Endothelial cell of umbilical vein (primary cell): ENCODE data around the gene ASS1. TPM values are rescaled to one million over a fixed set of nuclear protein-coding genes. Genes with fewer than 3 reads are reported as not detected.

Experiments
- BruUV-seq: library from RNA; stranded (reverse); fragments of 400-500 nt; replicated peaks from 2 replicates; lab custom pipeline; 2021; lab: Mats Ljungman, UMichigan
- CTCF ChIA-PET: fragments of 300-600, 350-600 bp; sonication (Branson Sonifier 250); formaldehyde crosslinking; loops from one replicate; lab custom pipeline; 2021; ENCODE audit warnings: antibody characterized with exemption, inconsistent platforms; lab: Charles Lee
- POLR2A ChIA-PET: fragments of 300-600, 350-600 bp; sonication (Branson Sonifier 250); formaldehyde crosslinking; loops from one replicate; lab custom pipeline; 2021; ENCODE audit warnings: antibody characterized with exemption, inconsistent platforms; lab: Charles Lee
- DNase-seq: peaks from one replicate; pipeline ENCODE4 v3.0.0-alpha.2; 2011; ENCODE audit warnings: low read depth, low spot score
- FAIRE-seq: peaks from 2 replicates; lab custom pipeline; 2011; peaks lifted over from hg19 to GRCh38; lab: Jason Lieb, UNC
- H2AFZ ChIP-seq: 2 replicates; pipeline ENCODE4 v1.6.0; 2012; ENCODE audit warnings: low read depth, low read length, control low read depth, inconsistent platforms
- H3K27ac ChIP-seq: 2 replicates; pipeline ENCODE4 v1.5.1; 2011; ENCODE audit warnings: low read depth, mild to moderate bottlenecking, control low read depth, low read length, moderate library complexity; ENCODE audit not compliant: insufficient read depth
- H3K27me3 ChIP-seq, 2 experiments: 2 replicates each; pipeline versions ENCODE4 v1.6.0 to v1.6.1; 2011; ENCODE audit warnings: low read length in 2 of 2, mixed read lengths in 1 of 2; ENCODE audit not compliant: control insufficient read depth in 2 of 2, insufficient read depth in 2 of 2
- H3K36me3 ChIP-seq, 2 experiments: 2 replicates in 1 of 2; 3 replicates in 1 of 2; pipeline ENCODE4 v1.5.1; 2011; ENCODE audit warnings: low read length in 2 of 2, mild to moderate bottlenecking in 1 of 2, moderate library complexity in 1 of 2; ENCODE audit not compliant: control insufficient read depth in 2 of 2, insufficient read depth in 2 of 2; ENCODE audit errors: extremely low read depth in 1 of 2
- H3K4me1 ChIP-seq: 3 replicates; pipeline ENCODE4 v1.5.1; 2011; ENCODE audit warnings: mild to moderate bottlenecking, low read length; ENCODE audit not compliant: control insufficient read depth, insufficient read depth; ENCODE audit errors: extremely low read depth
- H3K4me2 ChIP-seq: 2 replicates; pipeline ENCODE4 v1.6.1; 2011; ENCODE audit warnings: low read length, control low read depth, mixed read lengths; ENCODE audit not compliant: insufficient read depth
- H3K4me3 ChIP-seq, 3 experiments: fragments of 200-600 bp in 1 of 3; sonication (generic), shearing (Covaris generic) in 1 of 3; replicated peaks in 1 of 3; 2 replicates each; pipeline ENCODE4 v1.5.1; 2011 to 2016; ENCODE audit warnings: control low read depth in 3 of 3, low read length in 3 of 3, mild to moderate bottlenecking in 2 of 3, inconsistent platforms in 1 of 3, low read depth in 1 of 3, moderate library complexity in 1 of 3; ENCODE audit not compliant: insufficient read depth in 1 of 3
- H3K79me2 ChIP-seq: 2 replicates; pipeline ENCODE4 v1.6.0; 2012; ENCODE audit warnings: low read length, inconsistent platforms; ENCODE audit not compliant: control insufficient read depth, insufficient read depth
- H3K9ac ChIP-seq: replicated peaks from 2 replicates; pipeline ENCODE3; 2011; ENCODE audit warnings: low read length, control low read depth; ENCODE audit not compliant: insufficient read depth; ENCODE audit errors: extremely low read depth
- H3K9me1 ChIP-seq: replicated peaks from 3 replicates; pipeline ENCODE4 v1.6.0; 2011; ENCODE audit warnings: mild to moderate bottlenecking, low read length; ENCODE audit not compliant: control insufficient read depth, insufficient read depth; ENCODE audit errors: extremely low read depth
- H3K9me3 ChIP-seq: replicated peaks from 2 replicates; pipeline ENCODE4 v1.5.1; 2012; ENCODE audit warnings: low read length, inconsistent platforms; ENCODE audit not compliant: control insufficient read depth, insufficient read depth
- H4K20me1 ChIP-seq: replicated peaks from 2 replicates; pipeline ENCODE3; 2011; ENCODE audit warnings: mild to moderate bottlenecking, low read length; ENCODE audit not compliant: control insufficient read depth, insufficient read depth; ENCODE audit errors: extremely low read depth
- CTCF ChIP-seq, 2 donors: IDR thresholded peaks; 1 replicate in 1 of 2; 2 replicates in 1 of 2; pipeline ENCODE4 v1.5.1; 2011; ENCODE audit warnings: low read length in 2 of 2, mild to moderate bottlenecking in 2 of 2, moderate library complexity in 2 of 2, control low read depth in 1 of 2, inconsistent platforms in 1 of 2, low read depth in 1 of 2; ENCODE audit not compliant: insufficient read depth in 1 of 2; ENCODE audit errors: extremely low read depth in 1 of 2
- EZH2 ChIP-seq: IDR thresholded peaks from 2 replicates; pipeline ENCODE4 v1.6.1; 2012; ENCODE audit warnings: borderline replicate concordance, low read depth, mild to moderate bottlenecking, moderate library complexity, low read length, inconsistent platforms; ENCODE audit not compliant: severe bottlenecking
- GATA2 ChIP-seq: IDR thresholded peaks from 2 replicates; pipeline ENCODE4 v1.7.0; 2011; ENCODE audit warnings: low read depth, mild to moderate bottlenecking, moderate library complexity, mixed read lengths, low read length; ENCODE audit not compliant: insufficient read length, insufficient read depth
- JUN ChIP-seq: IDR thresholded peaks from 2 replicates; pipeline ENCODE4 v1.6.1; 2011; ENCODE audit warnings: borderline replicate concordance, low read depth; ENCODE audit not compliant: insufficient read length, insufficient read depth
- MAX ChIP-seq: IDR thresholded peaks from 2 replicates; pipeline ENCODE4 v1.6.1; 2011; ENCODE audit not compliant: insufficient read depth, insufficient read length
- MYC ChIP-seq: IDR thresholded peaks from one replicate; pipeline ENCODE4 v1.6.1; 2011; ENCODE audit warnings: mild to moderate bottlenecking, low read depth, low read length
- POLR2A ChIP-seq: IDR thresholded peaks from 2 replicates; pipeline ENCODE4 v1.6.1; 2012; ENCODE audit warnings: low read depth, mild to moderate bottlenecking, control low read depth, low read length
- POLR2AphosphoS5 ChIP-seq: IDR thresholded peaks from 2 replicates; pipeline ENCODE4 v1.6.1; 2012; ENCODE audit warnings: low read depth, mild to moderate bottlenecking, control low read depth, low read length, moderate library complexity; ENCODE audit not compliant: insufficient read depth
- dilution Hi-C: fragments of 300-500 bp; cut with MboI; formaldehyde crosslinking; loops from one replicate; pipeline ENCODE4 v1.15.0; 2019; ENCODE audit warnings: low sequenced_read_pairs; ENCODE audit not compliant: extremely low pct_ligation_motif_present
- intact Hi-C: fragments of 100-400 bp; cut with micrococcal nuclease; formaldehyde crosslinking; loops from one replicate; pipeline ENCODE4 v1.10.0; 2022
- polyA plus RNA-seq, 4 experiments: library from polyadenylated mRNA; depleted of rRNA in 3 of 4; stranded (reverse) in 3 of 4; unstranded in 1 of 4; fragments of >200 nt; gene quantifications; 2 replicates each; pipeline versions ENCODE4 v1.2.1 to v1.2.3, GENCODE V29; 2011 to 2012; ENCODE audit warnings: missing spikeins in 1 of 4
- total RNA-seq: library from RNA; stranded (reverse); gene quantifications from 2 replicates; pipeline ENCODE4 v1.2.3, GENCODE V29; 2021

The ASS1 gene
- total and polyA plus RNA-seq, 2 donors (not counting 3 experiments of a cell fraction or from before 2014, with no cell fraction given) = 3.6 to 12.4 TPM

GRCh38 chr9:130430232-130430631, 14.5 kb upstream of the ASS1 start:
- dilution Hi-C loops = no loop called here
- POLR2A ChIA-PET = no interaction called here
- BruUV-seq = no TSS peak
- Histone ChIP-seq H3K9me3 (no peaks in the 10 kb centered on the region), H3K27me3 (peaks cover 0 to 3% of the 10 kb centered on the region in 2 experiments), H3K27ac (no peak overlapping the region), H4K20me1 (no peaks in the 10 kb centered on the region), H3K36me3 (no peaks in the 10 kb centered on the region), H3K4me1 (peaks cover 15% of the 10 kb centered on the region), H3K9ac (no peak overlapping the region), H3K4me3 (no peak overlapping the region), H3K4me2 (no peak overlapping the region), H2AFZ (no peak overlapping the region), H3K9me1 (no peaks in the 10 kb centered on the region), H3K79me2 (no peaks in the 10 kb centered on the region)
- CTCF ChIA-PET = no interaction called here
- FAIRE-seq = no peak
- intact Hi-C loops = no loop called here
- TF ChIP-seq GATA2 = no peak
- TF ChIP-seq MAX = no peak
- TF ChIP-seq POLR2AphosphoS5 = no peak
- no peak for TF ChIP-seq MYC
- no peak for TF ChIP-seq POLR2A
- TF ChIP-seq JUN = no peak
- DNase-seq = no peak

- Histone ChIP-seq H3K27ac (no peak overlapping the region), H3K9ac (no peak overlapping the region), H4K20me1 (no peaks in the 10 kb centered on the region), H3K4me2 (no peak overlapping the region), H3K27me3 (peaks cover 0 to 3% of the 10 kb centered on the region in 2 experiments), H3K4me1 (peaks cover 15% of the 10 kb centered on the region), H3K9me1 (no peaks in the 10 kb centered on the region), H3K9me3 (no peaks in the 10 kb centered on the region), H2AFZ (no peak overlapping the region), H3K4me3 (no peak overlapping the region), H3K79me2 (no peaks in the 10 kb centered on the region), H3K36me3 (no peaks in the 10 kb centered on the region)
- DNase-seq = no peak
- dilution Hi-C loops = no loop called here
- FAIRE-seq = no peak
- POLR2A ChIA-PET = no interaction called here
- CTCF ChIA-PET = no interaction called here
- no TSS peak for BruUV-seq
- intact Hi-C loops = no loop called here
- no peak for TF ChIP-seq EZH2
- no peak for TF ChIP-seq JUN
- no peak for TF ChIP-seq CTCF (IDR thresholded peaks at IDR 0.05; ENCODE audit: extremely low read depth in 1 of 2, insufficient read depth in 1 of 2, low read depth in 1 of 2, low read length in 2 of 2)
- no peak for TF ChIP-seq MYC
- TF ChIP-seq POLR2AphosphoS5 = no peak
- no peak for TF ChIP-seq GATA2
- no peak for TF ChIP-seq POLR2A
- no peak for TF ChIP-seq MAX
Observed at GRCh38 chr9:130430734-130431535, 13.8 kb upstream of the ASS1 start.
